ENCODE results near the gene CPA5. TPM values are rescaled to one million over a fixed set of nuclear protein-coding genes. Genes with fewer than 3 reads are reported as not detected.

CPA5 gene
- total and polyA plus RNA-seq, 2 of the 8 experiments (the other 6 are each of a cell fraction or from before 2014, with no cell fraction given), result 0.12 TPM; not detected in 1

GRCh38 chr7:130367088-130367755 is 22.6 kb downstream of the CPA5 start:
- Histone ChIP-seq H2AFZ (ENCODE audit: low read length) (peak overlapping the region; percentile 22; the same call in 1 of the 2 replicates), H3K23me2 (ENCODE audit: low read depth, low read length) (no peaks in the 10 kb centered on the region), H3K4ac (replicated peaks; ENCODE audit: insufficient read length, low read depth, low read length) (no peak overlapping the region), H4K20me1 (replicated peaks in 1 of 2; ENCODE audit: control insufficient read depth in 1 of 2, insufficient read depth in 2 of 2, low read length in 2 of 2) (no peaks in the 10 kb centered on the region), H4K8ac (ENCODE audit: extremely low read depth, insufficient read depth, low read length) (peak overlapping the region; percentile 80; the same call in 1 of the 2 replicates), H3K9ac (replicated peaks in 1 of 4; ENCODE audit: extremely low read depth in 1 of 4, low read depth in 3 of 4, low read length in 3 of 4) (no peak overlapping the region), H2BK20ac (ENCODE audit: low read length) (no peak overlapping the region), H2BK5ac (ENCODE audit: low read depth, low read length) (no peak overlapping the region), H3K4me1 (replicated peaks in 1 of 4; ENCODE audit: control insufficient read depth in 3 of 4, insufficient read depth in 4 of 4, low read length in 3 of 4) (peaks cover 0 to 6% (median 0%) of the 10 kb centered on the region in 4 experiments; a peak in 2 of 7 replicates), H3K14ac (ENCODE audit: insufficient read length) (no peak overlapping the region), H3K9me3 (ENCODE audit: insufficient read depth in 2 of 2, low read depth in 1 of 2, low read length in 1 of 2) (no peaks in the 10 kb centered on the region), H4K91ac (replicated peaks; ENCODE audit: insufficient read length, low read length) (no peak overlapping the region), H2BK120ac (replicated peaks; ENCODE audit: low read depth, low read length) (no peak overlapping the region), H2AK5ac (ENCODE audit: low read depth, low read length) (no peak overlapping the region), H3K36me3 (ENCODE audit: control insufficient read depth in 2 of 4, insufficient read depth in 4 of 4, low read length in 3 of 4) (no peaks in the 10 kb centered on the region), H4K5ac (ENCODE audit: insufficient read length, low read depth, low read length) (no peak overlapping the region), H3K27ac (ENCODE audit: low read depth, low read length) (no peak overlapping the region), H3K18ac (ENCODE audit: extremely low read depth, low read length) (no peak overlapping the region), H3K4me3 (ENCODE audit: extremely low read depth in 1 of 4, insufficient read depth in 2 of 4, low read depth in 3 of 4, low read length in 4 of 4) (no peak overlapping the region), H3K4me2 (ENCODE audit: insufficient read depth in 1 of 2, low read depth in 2 of 2, low read length in 2 of 2) (no peak overlapping the region), H3K23ac (ENCODE audit: insufficient read length) (no peak overlapping the region), H3K79me2 (ENCODE audit: control insufficient read depth in 1 of 2, insufficient read depth in 2 of 2, low read length in 2 of 2) (no peaks in the 10 kb centered on the region), H2BK12ac (ENCODE audit: low read depth, low read length) (no peak overlapping the region), H3K79me1 (ENCODE audit: low read depth, low read length) (no peaks in the 10 kb centered on the region), H2BK15ac (ENCODE audit: low read length) (no peak overlapping the region), H3K56ac (replicated peaks; ENCODE audit: insufficient read length, low read depth, low read length) (no peak overlapping the region), H3K27me3 (replicated peaks in 1 of 4; ENCODE audit: control insufficient read depth in 3 of 4, extremely low read depth in 1 of 4, insufficient read depth in 3 of 4, low read length in 3 of 4) (no peaks in the 10 kb centered on the region; a peak in 1 of 7 replicates)
- DNase-seq (ENCODE audit: low read depth in 1 of 2, low spot score in 2 of 2) (no peak), FAIRE-seq (no peak)
- ChIA-PET POLR2A (ENCODE audit: partially characterized antibody) (interaction anchor here (0.8 kb wide), 1 partner anchor 9 kb away, joined by 3 read pairs; no protein-coding TSS in a partner anchor), CTCF (ENCODE audit: partially characterized antibody) (interaction anchor here (0.7 to 11.6 kb wide), 2 partner anchors 12 to 94 kb away, joined by 4 to 59 read pairs; partner anchors contain the start of gene CPA1)
- 87% methylated on average over 13 of the region's 13 CpGs; no CpG with 5 or more reads in 1 of the 2 experiments for WGBS, 2 experiments (ENCODE audit: extremely low coverage in 1 of 2, insufficient coverage in 1 of 2, insufficient read length in 1 of 2, insufficient replicate concordance in 2 of 2, low coverage in 1 of 2, low lambda C conversion rate in 2 of 2, missing lambda C conversion rate in 1 of 2)
- TF ChIP-seq EGR1 (IDR thresholded peaks at IDR 0.05; ENCODE audit: borderline replicate concordance, low read depth, low read length), result no peak
- TF ChIP-seq CTCF (IDR thresholded peaks at IDR 0.05; ENCODE audit: control extremely low read depth in 1 of 3, insufficient read depth in 1 of 3, low read depth in 1 of 3, low read length in 3 of 3), result no peak
- no peak for TF ChIP-seq RAD21 (IDR thresholded peaks at IDR 0.05 in 1 of 2, conservative IDR thresholded peaks at IDR 0.05 in 1 of 2; ENCODE audit: low read depth in 2 of 2, low read length in 2 of 2)
- TF ChIP-seq ATF3 (IDR thresholded peaks at IDR 0.05; ENCODE audit: insufficient read depth, low read depth, low read length), result no peak
- no peak for TF ChIP-seq JUND (IDR thresholded peaks at IDR 0.05; ENCODE audit: low read length)
- TF ChIP-seq SIN3A (conservative IDR thresholded peaks at IDR 0.05 in 1 of 2, IDR thresholded peaks at IDR 0.05 in 1 of 2; ENCODE audit: low read depth in 1 of 2, low read length in 2 of 2), result no peak
- no peak for TF ChIP-seq TEAD4 (IDR thresholded peaks at IDR 0.05; ENCODE audit: low read depth, low read length)
- TF ChIP-seq RXRA (IDR thresholded peaks at IDR 0.05; ENCODE audit: insufficient read depth, low read depth, low read length), result no peak

All from H1 (cell line).